ENCODE results near the gene LDB3. TPM values are rescaled to one million over a fixed set of nuclear protein-coding genes. Genes with fewer than 3 reads are reported as not detected.

LDB3 gene
- total and polyA plus RNA-seq, 4 donors, result 0.66 to 4.3 (median 2.4) TPM

GRCh38 chr10:86709396-86710185 lies 41.3 kb downstream of the LDB3 start:
- no peaks in the 10 kb centered on the region for H3K9me3 ChIP-seq (ENCODE audit: control insufficient read depth, insufficient read depth, low read length)
- WGBS (ENCODE audit: insufficient coverage), result 94% methylated on average over 13 of the region's 16 CpGs

GRCh38 chr10:86710987-86711512 lies 42.7 kb downstream of the LDB3 start:
- Histone ChIP-seq H3K27me3 (ENCODE audit: control insufficient read depth, insufficient read depth, low read length) (no peaks in the 10 kb centered on the region), H3K4me3 (ENCODE audit: low read depth, low read length) (peak overlapping the region; percentile 39), H3K27ac (ENCODE audit: low read depth, low read length) (peak overlapping the region; percentile 83), H3K36me3 (ENCODE audit: control insufficient read depth, insufficient read depth, low read length) (peaks cover 2% of the 10 kb centered on the region), H3K9me3 (ENCODE audit: control insufficient read depth, insufficient read depth, low read length) (no peaks in the 10 kb centered on the region), H3K4me1 (ENCODE audit: control insufficient read depth, insufficient read depth, low read length) (peaks cover 36% of the 10 kb centered on the region)
- peak in 4 of 6 donors; percentile 81 to 96 (median 88) for DNase-seq (ENCODE audit: low read depth in 4 of 6, low spot score in 6 of 6)
- 3% methylated on average over 46 of the region's 46 CpGs for WGBS (ENCODE audit: insufficient coverage)

More at GRCh38 chr10:86709396-86710185, 41.3 kb downstream of the LDB3 start:
- no peak for DNase-seq (ENCODE audit: low read depth in 4 of 6, low spot score in 6 of 6)
- Histone ChIP-seq H3K27me3 (ENCODE audit: control insufficient read depth, insufficient read depth, low read length) (no peaks in the 10 kb centered on the region), H3K4me3 (ENCODE audit: low read depth, low read length) (no peak overlapping the region), H3K36me3 (ENCODE audit: control insufficient read depth, insufficient read depth, low read length) (peaks cover 2% of the 10 kb centered on the region), H3K27ac (ENCODE audit: low read depth, low read length) (no peak overlapping the region), H3K4me1 (ENCODE audit: control insufficient read depth, insufficient read depth, low read length) (peaks cover 28% of the 10 kb centered on the region)

- no peaks in the 10 kb centered on the region for H3K27me3 ChIP-seq (ENCODE audit: control insufficient read depth, insufficient read depth, low read length)
- peak in 2 of 6 donors; percentile 79 to 81 for DNase-seq (ENCODE audit: low read depth in 4 of 6, low spot score in 6 of 6)
- H3K9me3 ChIP-seq (ENCODE audit: control insufficient read depth, insufficient read depth, low read length), result no peaks in the 10 kb centered on the region
- no peaks in the 10 kb centered on the region for H3K36me3 ChIP-seq (ENCODE audit: control insufficient read depth, insufficient read depth, low read length)
- H3K27ac ChIP-seq (ENCODE audit: low read depth, low read length), result peak overlapping the region; percentile 91
- peaks cover 36% of the 10 kb centered on the region for H3K4me1 ChIP-seq (ENCODE audit: control insufficient read depth, insufficient read depth, low read length)
- under 1% methylated on average over 80 of the region's 82 CpGs for WGBS (ENCODE audit: insufficient coverage)
- peak overlapping the region; percentile 54 for H3K4me3 ChIP-seq (ENCODE audit: low read depth, low read length)
Measured at GRCh38 chr10:86711513-86712316, 43.4 kb downstream of the LDB3 start.

- Histone ChIP-seq H3K27ac (ENCODE audit: low read depth, low read length) (peak overlapping the region; percentile 91), H3K9me3 (ENCODE audit: control insufficient read depth, insufficient read depth, low read length) (no peaks in the 10 kb centered on the region), H3K36me3 (ENCODE audit: control insufficient read depth, insufficient read depth, low read length) (no peaks in the 10 kb centered on the region), H3K27me3 (ENCODE audit: control insufficient read depth, insufficient read depth, low read length) (no peaks in the 10 kb centered on the region), H3K4me1 (ENCODE audit: control insufficient read depth, insufficient read depth, low read length) (peaks cover 36% of the 10 kb centered on the region), H3K4me3 (ENCODE audit: low read depth, low read length) (peak overlapping the region; percentile 54)
- no peak for DNase-seq (ENCODE audit: low read depth in 4 of 6, low spot score in 6 of 6)
- 34% methylated on average over 6 of the region's 9 CpGs for WGBS (ENCODE audit: insufficient coverage)
Measured at GRCh38 chr10:86712317-86712707, 44.0 kb downstream of the LDB3 start.

GRCh38 chr10:86715156-86715795 lies 47.0 kb downstream of the LDB3 start:
- H3K4me1 ChIP-seq (ENCODE audit: control insufficient read depth, insufficient read depth, low read length), result peaks cover 25% of the 10 kb centered on the region
- H3K36me3 ChIP-seq (ENCODE audit: control insufficient read depth, insufficient read depth, low read length), result no peaks in the 10 kb centered on the region
- no peaks in the 10 kb centered on the region for H3K9me3 ChIP-seq (ENCODE audit: control insufficient read depth, insufficient read depth, low read length)
- no peak for DNase-seq (ENCODE audit: low read depth in 4 of 6, low spot score in 6 of 6)
- H3K4me3 ChIP-seq (ENCODE audit: low read depth, low read length), result no peak overlapping the region
- 79% methylated on average over 3 of the region's 6 CpGs for WGBS (ENCODE audit: insufficient coverage)
- H3K27ac ChIP-seq (ENCODE audit: low read depth, low read length), result no peak overlapping the region
- no peaks in the 10 kb centered on the region for H3K27me3 ChIP-seq (ENCODE audit: control insufficient read depth, insufficient read depth, low read length)

- peaks cover 20% of the 10 kb centered on the region for H3K4me1 ChIP-seq (ENCODE audit: control insufficient read depth, insufficient read depth, low read length)
- H3K4me3 ChIP-seq (ENCODE audit: low read depth, low read length), result no peak overlapping the region
- H3K27ac ChIP-seq (ENCODE audit: low read depth, low read length), result no peak overlapping the region
- H3K27me3 ChIP-seq (ENCODE audit: control insufficient read depth, insufficient read depth, low read length), result no peaks in the 10 kb centered on the region
- no peak for DNase-seq (ENCODE audit: low read depth in 4 of 6, low spot score in 6 of 6)
- H3K36me3 ChIP-seq (ENCODE audit: control insufficient read depth, insufficient read depth, low read length), result no peaks in the 10 kb centered on the region
- 71% methylated on average over 5 of the region's 5 CpGs for WGBS (ENCODE audit: insufficient coverage)
- no peaks in the 10 kb centered on the region for H3K9me3 ChIP-seq (ENCODE audit: control insufficient read depth, insufficient read depth, low read length)
Measured at GRCh38 chr10:86715836-86716235, 47.5 kb downstream of the LDB3 start.

GRCh38 chr10:86716466-86716865 lies 48.2 kb downstream of the LDB3 start:
- WGBS (ENCODE audit: insufficient coverage), result 92% methylated on average over 13 of the region's 13 CpGs
- H3K4me1 ChIP-seq (ENCODE audit: control insufficient read depth, insufficient read depth, low read length), result peaks cover 18% of the 10 kb centered on the region
- H3K4me3 ChIP-seq (ENCODE audit: low read depth, low read length), result no peak overlapping the region
- H3K27me3 ChIP-seq (ENCODE audit: control insufficient read depth, insufficient read depth, low read length), result no peaks in the 10 kb centered on the region
- H3K36me3 ChIP-seq (ENCODE audit: control insufficient read depth, insufficient read depth, low read length), result no peaks in the 10 kb centered on the region
- DNase-seq (ENCODE audit: low read depth in 4 of 6, low spot score in 6 of 6), result no peak
- H3K9me3 ChIP-seq (ENCODE audit: control insufficient read depth, insufficient read depth, low read length), result no peaks in the 10 kb centered on the region
- H3K27ac ChIP-seq (ENCODE audit: low read depth, low read length), result no peak overlapping the region

- Histone ChIP-seq H3K4me3 (ENCODE audit: low read depth, low read length) (no peak overlapping the region), H3K4me1 (ENCODE audit: control insufficient read depth, insufficient read depth, low read length) (peaks cover 8% of the 10 kb centered on the region), H3K27me3 (ENCODE audit: control insufficient read depth, insufficient read depth, low read length) (no peaks in the 10 kb centered on the region), H3K9me3 (ENCODE audit: control insufficient read depth, insufficient read depth, low read length) (no peaks in the 10 kb centered on the region), H3K27ac (ENCODE audit: low read depth, low read length) (no peak overlapping the region), H3K36me3 (ENCODE audit: control insufficient read depth, insufficient read depth, low read length) (no peaks in the 10 kb centered on the region)
- no peak for DNase-seq (ENCODE audit: low read depth in 4 of 6, low spot score in 6 of 6)
- 100% methylated on average over 3 of the region's 8 CpGs for WGBS (ENCODE audit: insufficient coverage)
Measured at GRCh38 chr10:86718556-86718955, 50.2 kb downstream of the LDB3 start.

GRCh38 chr10:86721232-86721631 lies 52.9 kb downstream of the LDB3 start:
- DNase-seq (ENCODE audit: low read depth in 4 of 6, low spot score in 6 of 6), result no peak
- no peaks in the 10 kb centered on the region for H3K4me1 ChIP-seq (ENCODE audit: control insufficient read depth, insufficient read depth, low read length)
- H3K36me3 ChIP-seq (ENCODE audit: control insufficient read depth, insufficient read depth, low read length), result no peaks in the 10 kb centered on the region
- H3K27ac ChIP-seq (ENCODE audit: low read depth, low read length), result no peak overlapping the region
- WGBS (ENCODE audit: insufficient coverage), result 67% methylated on average over 3 of the region's 5 CpGs
- no peaks in the 10 kb centered on the region for H3K27me3 ChIP-seq (ENCODE audit: control insufficient read depth, insufficient read depth, low read length)
- H3K9me3 ChIP-seq (ENCODE audit: control insufficient read depth, insufficient read depth, low read length), result no peaks in the 10 kb centered on the region
- no peak overlapping the region for H3K4me3 ChIP-seq (ENCODE audit: low read depth, low read length)

Measured in spinal cord (tissue), 10 donors.